ENCODE data around the gene TTF2. TPM values are rescaled to one million over a fixed set of nuclear protein-coding genes. Genes with fewer than 3 reads are reported as not detected.

The TTF2 gene
- total RNA-seq, 4 donors from 2014 or later, result 12.9 to 37.5 (median 19.3) TPM

- Histone ChIP-seq H3K9me3 (no peaks in the 10 kb centered on the region), H3K4me1 (peaks cover 0 to 10% (median 0%) of the 10 kb centered on the region in 4 donors), H3K27me3 (no peaks in the 10 kb centered on the region), H3K36me3 (no peaks in the 10 kb centered on the region), H3K4me3 (no peak overlapping the region), H3K27ac (no peak overlapping the region)
- TF ChIP-seq CTCF (IDR thresholded peaks at IDR 0.05) (no peak), POLR2A (IDR thresholded peaks at IDR 0.05) (no peak), EP300 (IDR thresholded peaks at IDR 0.05) (no peak)
- WGBS, 2 donors, result 43 to 48% methylated on average over 6 of the region's 6 CpGs
- no peak for DNase-seq (ENCODE audit: low spot score in 2 of 2)
Observed at GRCh38 chr1:117026361-117026760, 33.8 kb upstream of the TTF2 start.

- H3K27ac ChIP-seq, result no peak overlapping the region
- no peaks in the 10 kb centered on the region for H3K27me3 ChIP-seq
- no peaks in the 10 kb centered on the region for H3K9me3 ChIP-seq
- no peaks in the 10 kb centered on the region for H3K36me3 ChIP-seq
- DNase-seq (ENCODE audit: low spot score in 2 of 2), result no peak
- WGBS, 2 donors, result 95 to 100% methylated on average over 1 of the region's 1 CpG
- H3K4me1 ChIP-seq, result peaks cover 0 to 10% (median 0%) of the 10 kb centered on the region in 4 donors
- no peak overlapping the region for H3K4me3 ChIP-seq
- TF ChIP-seq EP300 (IDR thresholded peaks at IDR 0.05) (no peak), POLR2A (IDR thresholded peaks at IDR 0.05) (no peak), CTCF (IDR thresholded peaks at IDR 0.05) (no peak)
Observed at GRCh38 chr1:117029685-117030084, 30.4 kb upstream of the TTF2 start.

- Histone ChIP-seq H3K27ac (no peak overlapping the region), H3K4me3 (no peak overlapping the region), H3K27me3 (no peaks in the 10 kb centered on the region), H3K36me3 (no peaks in the 10 kb centered on the region), H3K4me1 (peaks cover 0 to 10% (median 0%) of the 10 kb centered on the region in 4 donors), H3K9me3 (no peaks in the 10 kb centered on the region)
- 80 to 86% methylated on average over 1 of the region's 1 CpG for WGBS, 2 donors
- TF ChIP-seq POLR2A (IDR thresholded peaks at IDR 0.05), result no peak
- TF ChIP-seq CTCF (IDR thresholded peaks at IDR 0.05), result no peak
- no peak for TF ChIP-seq EP300 (IDR thresholded peaks at IDR 0.05)
- no peak for DNase-seq (ENCODE audit: low spot score in 2 of 2)
Observed at GRCh38 chr1:117030271-117030877, 29.8 kb upstream of the TTF2 start.

GRCh38 chr1:117032266-117032665 lies 27.9 kb upstream of the TTF2 start:
- 88 to 91% methylated on average over 3 of the region's 3 CpGs for WGBS, 2 donors
- no peaks in the 10 kb centered on the region for H3K9me3 ChIP-seq
- DNase-seq (ENCODE audit: low spot score in 2 of 2), result no peak

More at GRCh38 chr1:117032266-117032665, 27.9 kb upstream of the TTF2 start:
- Histone ChIP-seq H3K36me3 (no peaks in the 10 kb centered on the region), H3K4me3 (no peak overlapping the region), H3K27me3 (no peaks in the 10 kb centered on the region), H3K27ac (no peak overlapping the region), H3K4me1 (no peaks in the 10 kb centered on the region)
- TF ChIP-seq CTCF (IDR thresholded peaks at IDR 0.05), result no peak
- no peak for TF ChIP-seq POLR2A (IDR thresholded peaks at IDR 0.05)
- no peak for TF ChIP-seq EP300 (IDR thresholded peaks at IDR 0.05)
